HK-2 (cell line): ENCODE data around the gene CUEDC1.

Experiments
- DNase-seq: peaks from one replicate; pipeline ENCODE4 v3.0.0-alpha.2; 2018; ENCODE audit not compliant: unreplicated experiment

Gene CUEDC1, protein sequence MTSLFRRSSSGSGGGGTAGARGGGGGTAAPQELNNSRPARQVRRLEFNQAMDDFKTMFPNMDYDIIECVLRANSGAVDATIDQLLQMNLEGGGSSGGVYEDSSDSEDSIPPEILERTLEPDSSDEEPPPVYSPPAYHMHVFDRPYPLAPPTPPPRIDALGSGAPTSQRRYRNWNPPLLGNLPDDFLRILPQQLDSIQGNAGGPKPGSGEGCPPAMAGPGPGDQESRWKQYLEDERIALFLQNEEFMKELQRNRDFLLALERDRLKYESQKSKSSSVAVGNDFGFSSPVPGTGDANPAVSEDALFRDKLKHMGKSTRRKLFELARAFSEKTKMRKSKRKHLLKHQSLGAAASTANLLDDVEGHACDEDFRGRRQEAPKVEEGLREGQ

DNA sequence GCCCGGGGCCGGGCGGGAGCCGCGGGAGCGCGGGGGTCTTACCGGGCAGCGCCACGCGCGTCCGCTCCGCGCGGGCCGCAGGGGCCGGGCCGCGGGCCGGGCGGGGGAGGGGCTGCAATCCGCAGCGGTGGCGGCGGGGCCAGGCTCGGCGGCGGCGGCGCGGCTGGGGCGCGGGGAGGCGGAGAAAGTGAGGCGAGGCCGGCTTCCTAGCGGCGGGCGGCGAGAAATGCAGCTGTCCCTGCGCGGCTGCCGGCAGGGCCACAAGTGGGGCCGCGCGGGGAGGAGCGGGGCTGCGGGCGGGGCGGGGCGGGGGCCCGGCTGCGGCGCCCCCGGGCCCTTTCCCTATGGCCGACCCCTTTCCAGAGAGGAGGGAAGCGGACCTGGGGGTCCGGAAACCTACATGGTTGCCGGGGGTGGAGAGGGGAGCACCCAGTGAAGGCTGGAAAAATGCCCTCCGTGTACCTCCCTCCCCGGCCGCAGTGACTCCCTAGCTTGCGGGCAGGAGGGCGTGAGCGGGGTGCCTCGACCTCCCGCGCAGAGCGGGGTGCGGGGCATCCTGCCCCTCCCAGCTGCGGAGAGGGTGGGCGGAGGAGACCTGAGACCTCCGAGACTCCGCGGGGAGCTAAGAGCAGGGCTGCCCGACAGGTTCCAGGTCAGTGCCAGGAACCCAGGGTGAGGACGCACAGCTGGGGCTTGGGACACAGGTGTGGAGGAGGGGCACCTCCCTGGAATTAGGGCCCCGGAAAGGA lies at the start of gene CUEDC1:
TSS of gene CUEDC1 (minus strand) at position 230 of the 749 bp plus-strand sequence. CDS start 69,848 bp downstream, outside the sequence.
- peak; percentile 80 for DNase-seq

DNA sequence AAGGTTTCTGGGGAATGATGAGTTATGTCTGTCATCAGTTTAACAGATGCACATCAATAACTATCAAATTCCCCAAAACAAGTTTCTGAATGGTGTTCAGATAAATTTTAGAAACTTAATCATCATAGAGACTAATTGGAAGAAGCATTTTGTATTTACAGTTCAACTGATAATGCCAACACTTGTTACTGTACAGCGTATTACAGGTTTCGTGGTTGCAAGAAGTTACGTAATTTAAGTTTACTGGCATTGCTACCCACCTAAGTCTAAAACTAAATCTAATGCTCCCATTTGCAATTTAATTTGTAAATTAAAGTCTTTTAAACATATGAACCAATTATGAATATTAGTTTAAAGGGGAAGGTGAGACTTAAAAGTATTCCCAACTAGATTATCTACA lies 48.8 kb upstream of the CUEDC1 start:
- DNase-seq = no peak

DNA sequence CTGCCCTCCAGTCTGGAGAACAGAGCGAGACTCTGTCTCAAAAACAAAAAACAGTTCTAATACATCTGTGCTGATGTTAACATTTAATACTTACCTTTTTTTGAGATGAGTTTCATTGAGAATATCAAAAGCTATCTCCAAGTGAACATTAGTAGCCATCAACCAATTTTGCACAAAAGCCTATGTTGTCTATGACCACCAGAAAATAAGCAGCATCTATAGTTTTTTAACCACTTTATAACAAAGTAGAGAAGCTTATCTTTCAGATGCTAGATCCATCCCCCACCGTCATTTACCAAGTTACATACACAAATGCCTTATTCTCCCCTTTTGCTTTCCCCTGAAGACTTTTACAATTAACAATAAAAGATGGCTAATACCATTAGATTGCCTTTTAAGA lies 47.8 kb upstream of the CUEDC1 start:
- DNase-seq = no peak

DNA sequence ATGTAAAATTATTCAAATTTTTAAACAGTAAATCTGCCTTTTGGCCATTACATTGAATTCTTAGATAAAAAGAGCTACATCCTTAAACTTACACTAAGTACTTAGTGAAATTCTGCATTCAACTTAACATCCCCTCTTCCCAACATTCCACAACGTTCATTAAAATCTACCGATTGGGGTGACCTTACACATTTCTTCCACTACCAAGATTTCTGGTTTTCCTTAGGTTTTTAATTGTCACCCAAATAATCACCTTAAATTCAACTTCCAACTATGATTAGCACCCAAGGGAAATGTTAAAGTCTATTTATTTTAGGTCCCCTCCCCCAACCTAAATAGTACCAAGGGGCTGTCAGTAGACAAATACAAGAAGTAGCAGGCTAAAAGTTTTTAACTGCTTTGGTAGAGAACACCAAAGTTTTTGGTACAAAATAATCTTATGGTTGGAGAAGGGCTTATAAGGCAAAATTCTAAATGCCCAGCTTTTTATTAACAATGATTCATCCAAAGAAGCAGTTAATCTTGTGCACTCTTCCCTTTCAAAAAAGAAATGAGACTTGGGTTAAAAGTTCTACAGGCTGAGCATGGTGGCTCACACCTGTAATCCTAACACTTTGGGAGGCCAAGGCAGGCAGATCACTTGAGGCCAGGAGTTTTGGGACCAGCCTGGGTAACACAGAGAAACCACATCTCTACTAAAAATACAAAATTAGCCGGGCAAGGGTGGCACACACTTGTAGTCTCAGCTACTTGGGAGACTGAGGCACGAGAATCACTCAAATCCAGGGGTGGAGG lies 47.1 kb upstream of the CUEDC1 start:
- DNase-seq = no peak

DNA sequence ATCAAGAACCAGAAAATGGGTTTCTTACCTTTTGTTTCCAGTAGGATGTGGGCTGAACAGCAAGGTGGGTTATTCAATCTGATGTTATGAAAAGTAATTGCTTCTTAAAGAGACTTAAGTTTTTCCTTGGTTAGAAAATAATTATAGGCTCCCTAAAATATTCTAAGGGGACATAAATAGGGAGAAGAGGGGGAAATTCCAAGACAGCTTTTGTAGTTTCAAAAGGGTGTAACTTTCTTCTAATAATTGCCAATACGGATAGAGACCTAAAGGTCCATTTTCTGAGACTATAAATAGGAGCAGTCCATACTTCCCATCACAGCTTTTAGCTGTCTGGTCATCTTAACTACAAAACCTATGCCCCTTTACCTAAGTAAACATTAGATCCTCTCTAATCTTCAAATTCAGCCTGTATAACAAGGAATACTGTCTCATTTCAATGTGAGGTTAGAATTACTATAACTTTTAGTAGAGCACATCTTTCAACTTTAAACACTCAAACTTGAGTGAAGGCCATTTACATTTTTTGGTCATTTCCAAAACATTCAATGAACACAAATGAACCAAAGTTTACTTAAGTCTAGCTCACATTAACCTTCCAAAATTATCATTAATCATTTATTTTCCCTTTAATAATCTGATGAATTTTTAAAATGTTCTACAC lies 46.4 kb upstream of the CUEDC1 start:
- no peak for DNase-seq

DNA sequence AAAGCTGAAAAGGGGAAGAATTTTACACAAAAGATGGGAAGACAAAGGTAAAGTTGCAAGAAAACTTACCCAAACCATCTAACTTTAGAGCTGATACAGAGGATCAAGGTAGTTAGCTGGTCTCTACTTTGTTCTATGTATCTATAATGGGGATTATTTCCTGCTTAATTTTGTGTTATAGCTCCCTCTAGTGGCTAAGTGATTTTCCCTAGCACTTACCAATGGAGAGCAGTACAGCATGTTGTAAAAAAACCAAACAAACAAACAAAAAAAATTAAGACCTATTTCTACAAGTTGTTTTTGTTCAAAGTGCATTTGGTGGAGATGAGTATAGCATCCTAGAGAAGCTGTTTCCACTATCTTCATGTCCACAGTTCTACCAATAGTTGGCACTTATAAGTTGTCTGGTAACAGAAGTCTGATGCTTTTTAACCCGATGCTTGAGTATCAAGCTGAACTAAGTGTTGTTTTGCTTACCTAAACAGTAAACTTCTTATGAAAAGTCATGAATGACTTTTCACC lies 44.3 kb upstream of the CUEDC1 start:
- DNase-seq = no peak

DNA sequence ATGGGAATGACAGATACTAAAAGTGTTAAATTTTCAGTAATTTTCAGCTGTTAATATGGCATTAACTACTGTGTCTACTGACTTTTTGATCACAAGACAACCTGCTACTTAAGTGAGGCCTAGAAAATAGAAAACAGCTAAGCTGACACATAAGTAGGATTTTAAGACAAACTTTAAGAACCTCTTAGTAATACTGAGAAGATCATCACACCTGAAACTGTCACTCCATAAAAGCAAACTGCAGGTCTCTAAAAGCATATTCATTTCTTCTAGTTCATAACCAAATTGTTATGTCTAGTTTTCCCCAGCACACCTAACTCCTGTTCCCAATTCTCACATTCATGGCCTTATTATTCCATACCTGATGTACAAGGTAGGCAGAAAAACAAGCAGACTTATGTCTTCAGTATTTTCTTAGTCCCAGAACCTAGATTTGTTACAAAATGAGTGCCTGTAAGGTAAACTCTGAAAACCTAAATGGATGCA lies 43.8 kb upstream of the CUEDC1 start:
- no peak for DNase-seq

DNA sequence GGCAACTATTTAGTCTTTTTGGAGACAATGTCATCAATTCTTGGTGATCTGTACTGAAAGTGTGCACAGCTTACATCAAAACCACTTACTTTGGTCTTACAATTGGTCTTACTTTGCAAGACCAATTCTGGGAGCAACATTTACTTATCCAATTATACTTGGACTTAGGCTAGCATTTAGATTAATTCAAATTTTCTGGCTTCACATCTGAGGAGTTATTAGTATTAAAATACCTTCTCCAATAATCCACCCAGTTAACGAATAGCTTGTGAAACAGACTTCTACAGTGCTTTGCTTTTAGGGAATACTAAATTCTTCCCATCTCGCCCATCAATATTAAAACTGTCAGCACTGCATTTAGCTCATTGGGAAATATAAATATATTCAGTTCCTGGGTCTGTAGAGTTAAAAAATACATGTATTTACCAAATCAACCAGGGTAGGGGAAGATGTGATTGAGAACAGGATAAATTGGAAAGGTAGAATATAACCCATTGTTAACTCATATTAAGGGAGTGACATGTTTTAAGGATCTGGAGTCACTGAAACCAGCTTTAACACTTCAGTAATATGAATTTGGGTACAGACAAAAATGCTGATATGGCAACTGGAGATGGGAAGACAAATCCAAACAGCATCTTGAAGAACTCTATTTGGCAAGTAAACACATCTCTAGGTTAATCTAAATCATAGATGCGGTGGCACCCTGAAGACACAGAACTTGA lies 42.0 kb upstream of the CUEDC1 start:
- DNase-seq = no peak

DNA sequence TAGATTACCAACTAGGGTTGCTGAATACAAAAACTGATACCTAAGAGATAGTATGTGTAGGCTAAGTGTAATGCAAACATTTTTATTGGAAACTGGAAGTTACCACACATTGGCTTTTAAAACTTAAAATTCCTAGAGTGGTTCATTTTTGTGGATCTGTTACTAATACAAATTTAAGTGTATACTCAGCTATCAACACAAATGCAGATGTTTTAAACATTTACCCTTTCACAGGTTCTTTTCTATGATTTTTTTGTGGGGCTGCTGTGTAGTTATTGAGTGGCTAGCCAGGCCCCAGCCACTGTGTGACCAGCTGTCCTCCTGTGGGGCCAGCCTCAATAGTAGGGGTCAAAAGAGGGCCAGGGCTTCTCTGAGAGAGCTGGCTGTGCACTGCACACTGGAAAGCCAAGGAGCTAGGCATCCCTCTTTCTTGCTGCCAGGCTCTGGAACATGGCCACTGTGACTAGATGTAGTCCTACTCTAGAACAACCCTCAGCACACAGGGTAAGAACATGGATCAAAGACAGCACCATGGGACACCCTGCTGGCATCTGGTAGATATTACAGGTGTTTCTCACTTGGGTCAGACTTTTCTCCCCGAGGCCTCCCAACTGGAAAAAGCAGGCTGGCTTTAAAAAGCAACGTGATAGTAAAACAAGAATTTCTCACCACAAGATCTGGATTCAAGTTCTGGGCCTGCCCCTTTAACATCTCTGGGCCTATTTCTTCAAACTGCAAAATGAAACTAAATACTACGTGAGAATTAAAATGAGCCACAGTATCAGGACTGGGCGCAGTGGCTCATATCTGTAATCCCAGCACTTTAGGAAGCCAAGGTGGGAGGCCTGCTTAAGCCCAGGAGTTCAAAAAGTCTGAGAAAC lies 40.1 kb upstream of the CUEDC1 start:
- peak; percentile 58 for DNase-seq

DNA sequence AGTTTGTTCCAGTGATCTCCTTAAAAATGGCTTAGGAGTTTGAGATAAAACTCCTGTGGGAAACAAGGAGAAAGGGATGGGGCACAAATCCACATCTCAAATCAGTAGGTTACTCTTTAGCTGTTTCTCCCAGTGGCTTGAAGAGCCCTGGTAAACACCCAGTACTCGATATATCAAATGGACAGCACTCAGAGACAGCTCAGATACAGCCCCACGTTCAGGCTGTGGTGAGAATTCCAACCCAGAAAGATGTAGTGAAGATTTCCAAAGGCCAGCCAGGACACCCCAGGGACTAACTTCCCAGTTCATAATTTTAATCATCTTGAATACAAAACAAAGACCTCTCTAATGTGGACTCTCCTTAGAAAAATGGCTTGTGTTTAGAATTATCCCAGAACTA lies 39.2 kb upstream of the CUEDC1 start:
- DNase-seq = no peak

DNA sequence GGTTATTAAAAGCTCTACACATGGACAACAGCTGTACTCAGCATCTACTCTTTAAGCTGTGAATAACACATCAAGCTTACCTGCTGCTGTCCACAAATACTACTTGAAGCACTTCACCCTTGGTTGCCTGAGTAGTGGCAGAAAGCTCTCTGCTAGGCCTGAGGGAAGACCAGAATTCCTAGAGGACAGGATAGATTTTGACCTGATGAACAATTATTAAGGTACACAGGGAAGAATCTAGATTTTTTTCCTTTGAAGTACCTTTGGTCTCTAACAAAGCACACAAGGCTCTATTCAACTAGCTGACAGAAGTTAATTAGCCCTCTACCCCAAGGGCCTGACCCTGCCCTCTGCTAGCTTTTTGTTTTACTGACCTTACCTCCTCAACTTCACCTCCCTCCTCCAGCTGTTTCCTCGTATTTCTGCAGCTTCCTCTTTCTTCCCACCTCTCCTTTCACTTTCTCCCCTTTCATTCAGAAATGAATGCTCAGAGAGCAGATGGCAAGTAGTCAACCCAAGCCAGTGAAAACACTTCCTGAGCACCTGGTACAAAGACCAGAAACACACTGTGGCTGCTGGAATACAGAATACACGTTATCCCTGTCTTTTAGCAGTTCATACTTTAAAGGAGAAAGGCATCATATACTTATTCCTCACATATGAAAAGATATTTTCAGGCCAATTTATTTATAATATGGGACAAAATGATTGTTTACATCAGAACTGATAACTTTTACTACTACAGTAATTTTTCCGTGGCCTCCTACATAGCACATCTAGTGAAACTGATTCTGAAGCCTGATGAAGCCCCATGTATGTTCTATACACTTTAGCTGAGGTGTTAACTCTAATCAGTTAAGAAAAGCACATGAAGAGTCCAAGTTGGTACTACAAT lies 38.5 kb upstream of the CUEDC1 start:
- DNase-seq = no peak

DNA sequence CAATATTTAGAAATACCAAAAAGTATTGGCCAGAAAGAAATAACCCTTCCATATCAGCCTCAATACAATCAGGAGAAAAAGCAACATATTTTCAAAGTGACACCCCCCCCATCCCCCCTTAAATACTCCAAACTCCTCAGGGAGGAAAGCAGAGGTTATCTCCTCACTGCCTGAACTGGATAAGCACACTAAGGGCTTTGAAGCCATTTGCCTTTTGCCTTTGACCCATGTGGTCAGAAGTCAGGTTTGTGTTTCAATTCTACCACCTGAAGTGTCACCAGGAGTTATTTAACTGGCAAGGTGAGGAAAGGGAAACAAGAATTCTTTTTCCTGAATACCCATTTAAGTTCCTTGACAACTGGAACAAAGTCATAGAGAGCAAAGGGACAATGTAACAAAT lies 36.3 kb upstream of the CUEDC1 start:
- DNase-seq = no peak

DNA sequence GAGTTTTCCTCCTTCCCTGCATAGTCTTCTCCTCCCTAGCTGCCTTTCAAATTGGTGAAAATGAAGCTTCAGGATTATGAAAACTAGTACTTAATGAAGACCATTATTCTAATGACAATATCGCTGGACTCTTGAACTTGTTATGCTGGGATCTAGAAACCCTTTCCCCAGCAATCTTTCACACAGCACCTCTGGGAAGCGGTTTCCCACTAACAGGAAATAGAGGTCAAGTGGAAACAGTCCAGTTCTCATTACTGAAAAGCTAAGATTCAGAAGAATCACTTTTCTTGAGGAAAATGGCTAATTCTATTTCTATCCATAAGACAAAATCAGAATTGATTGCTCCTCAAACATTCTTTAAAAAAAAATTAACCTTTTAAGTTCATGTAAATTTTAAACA lies 34.8 kb upstream of the CUEDC1 start:
- DNase-seq = no peak

DNA sequence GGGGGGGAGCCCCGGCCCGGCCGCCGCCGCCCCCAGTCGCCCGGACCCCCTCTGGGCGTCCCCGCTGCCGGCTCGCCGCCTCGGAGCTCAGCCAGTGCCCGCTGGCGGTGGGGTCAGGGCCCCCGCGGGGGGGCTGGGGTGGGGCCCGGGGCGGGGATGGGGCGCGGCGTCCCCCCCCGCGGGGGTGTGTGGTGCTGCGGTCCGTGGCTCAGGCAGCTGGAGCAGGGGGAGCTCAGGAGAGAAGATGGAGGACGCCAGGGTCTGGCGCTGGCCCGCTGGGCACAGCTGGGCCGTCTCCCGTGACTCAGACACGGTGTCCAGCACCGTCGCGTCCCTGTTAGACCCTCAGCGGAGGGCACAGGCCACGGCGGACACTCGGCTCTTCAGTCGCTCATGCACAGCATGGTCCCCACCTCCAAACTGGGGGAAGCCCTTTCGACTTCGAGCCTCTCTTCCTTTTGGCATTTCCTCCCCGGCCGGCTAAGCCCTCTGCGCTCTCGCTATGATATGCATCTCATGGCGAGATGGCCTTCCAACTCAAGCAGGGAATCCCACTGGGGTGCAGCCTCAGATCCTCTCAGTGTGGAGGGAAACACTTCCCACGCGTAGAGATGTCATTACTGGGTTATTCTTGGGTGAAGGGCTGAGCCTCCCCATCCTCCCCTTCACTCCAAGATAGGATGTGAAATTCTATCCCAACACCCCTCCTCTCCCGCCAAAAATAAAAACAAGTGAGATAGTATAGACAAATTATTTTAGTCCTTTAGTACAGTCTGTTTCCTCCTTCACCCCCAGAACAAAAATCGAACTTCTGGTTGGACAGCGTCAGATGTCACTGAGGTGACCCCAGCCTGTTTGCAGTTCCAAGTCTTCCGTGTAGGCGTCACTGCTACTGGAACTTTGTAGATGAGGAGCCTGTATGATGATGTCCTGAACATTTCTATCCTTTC lies 33.4 kb upstream of the CUEDC1 start:
- peak; percentile 71 for DNase-seq

DNA sequence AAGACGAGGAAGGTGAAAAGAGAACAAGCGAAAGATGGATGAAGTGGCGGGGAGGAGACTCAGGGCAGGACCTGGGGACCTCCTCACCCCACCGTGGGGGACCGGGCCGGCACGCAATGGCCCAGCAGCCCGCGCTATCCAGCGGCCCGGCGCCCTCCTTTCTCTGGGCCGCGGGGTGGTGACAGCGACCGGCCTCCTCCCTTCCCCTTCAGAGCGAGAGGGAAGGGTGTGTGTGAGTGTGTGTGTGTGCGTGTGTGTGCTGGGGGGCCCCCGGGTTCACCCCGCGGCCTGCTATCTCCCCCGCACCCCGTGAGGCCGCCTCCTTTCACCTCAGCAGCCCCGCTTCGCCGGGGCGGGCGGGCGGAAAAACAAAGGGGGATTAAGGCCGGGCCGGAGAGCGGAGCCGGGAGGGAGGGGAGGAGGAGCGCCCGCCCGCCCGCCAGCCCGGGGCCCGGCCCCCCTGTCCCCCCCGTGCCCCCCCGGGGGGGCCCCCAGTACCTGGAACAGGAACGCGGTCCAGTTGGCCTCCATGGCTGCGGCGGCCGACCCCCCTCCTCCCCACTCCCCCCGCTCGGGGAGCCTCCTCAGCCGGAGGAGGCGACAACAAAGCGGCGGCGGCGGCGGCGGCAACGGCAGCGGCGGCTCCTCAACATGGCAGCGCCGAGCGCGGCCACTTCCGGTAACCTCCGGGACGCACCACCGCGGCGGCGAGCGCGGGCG lies 32.5 kb upstream of the CUEDC1 start, which contains the start of gene VEZF1:
TSS of gene VEZF1 (minus strand) at position 674 of the 720 bp plus-strand sequence. CDS start at position 531, 143 bp downstream.
- DNase-seq = peak; percentile 78

DNA sequence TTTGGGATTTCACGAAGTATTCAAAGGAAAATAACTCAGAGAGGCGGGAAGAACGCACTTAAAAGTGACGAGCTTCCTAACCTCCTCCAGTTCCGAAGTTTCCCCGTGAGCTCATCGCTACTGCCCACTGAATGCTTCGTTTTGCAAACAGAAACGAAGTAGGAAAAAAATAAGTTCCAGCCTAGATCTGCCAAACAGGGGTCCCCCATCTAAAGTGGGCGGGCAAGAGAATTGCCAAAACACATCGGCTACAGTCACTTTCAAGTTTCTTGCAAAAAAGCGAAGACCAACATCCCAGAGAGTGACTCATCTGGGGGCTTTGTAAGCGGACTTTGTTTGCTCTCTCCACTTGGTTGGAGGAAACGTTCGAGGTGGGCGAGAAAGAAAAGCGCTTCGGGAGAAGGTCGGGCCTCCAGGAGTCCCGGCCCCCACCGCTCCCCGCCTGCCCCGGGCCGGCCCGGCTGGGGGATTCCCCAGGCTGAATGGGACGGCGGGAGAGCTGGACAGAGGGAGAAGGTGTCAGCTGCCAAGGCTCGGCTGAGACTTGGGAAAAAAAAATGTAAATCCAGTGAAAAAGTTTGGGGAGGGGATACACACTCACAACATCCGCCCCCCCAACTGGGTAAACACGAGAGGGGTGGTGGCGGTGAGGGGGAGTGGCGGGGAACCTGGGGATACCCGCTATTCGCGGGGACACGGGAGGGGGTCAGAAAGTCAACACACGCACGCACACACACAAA lies 31.8 kb upstream of the CUEDC1 start:
- DNase-seq = peak; percentile 70
